HepG2 (cell line): ENCODE results near the gene NFATC4. TPM values are rescaled to one million over a fixed set of nuclear protein-coding genes. Genes with fewer than 3 reads are reported as not detected.

Experiments
- ARNT2 ChIP-seq: sonication (generic); formaldehyde crosslinking; IDR thresholded peaks from 2 replicates; pipeline ENCODE4 v1.8.0; 2022; ENCODE audit warnings: mild to moderate bottlenecking, low read depth, missing genetic modification reagents, moderate library complexity
- ARNTL ChIP-seq: sonication (generic); formaldehyde crosslinking; IDR thresholded peaks from 2 replicates; pipeline ENCODE4 v1.4.0; 2020; ENCODE audit warnings: mild to moderate bottlenecking, missing genetic modification reagents
- EED ChIP-seq: sonication (generic); formaldehyde crosslinking; IDR thresholded peaks from 2 replicates; pipeline ENCODE4 v1.5.0; 2020; ENCODE audit warnings: mild to moderate bottlenecking, missing genetic modification reagents
- HNF1A ChIP-seq, 2 experiments: sonication (generic) in 1 of 2; formaldehyde crosslinking in 1 of 2; IDR thresholded peaks; 2 replicates each; pipeline versions ENCODE4 v1.4.0 to v1.6.1; 2016 to 2020; ENCODE audit warnings: borderline replicate concordance in 1 of 2, low read depth in 1 of 2, mild to moderate bottlenecking in 1 of 2, missing genetic modification reagents in 1 of 2
- ONECUT2 ChIP-seq: sonication (generic); formaldehyde crosslinking; IDR thresholded peaks from 2 replicates; pipeline ENCODE4 v1.4.0; 2020; ENCODE audit warnings: missing genetic modification reagents
- PAXIP1 ChIP-seq: sonication (generic); formaldehyde crosslinking; conservative IDR thresholded peaks from 2 replicates; pipeline ENCODE4 v1.4.0; 2020; ENCODE audit warnings: mild to moderate bottlenecking, missing genetic modification reagents, moderate library complexity
- SALL1 ChIP-seq: sonication (generic); formaldehyde crosslinking; IDR thresholded peaks from 2 replicates; pipeline ENCODE4 v1.8.0; 2022; ENCODE audit warnings: mild to moderate bottlenecking, missing genetic modification reagents
- SNAPC5 ChIP-seq: sonication (generic); formaldehyde crosslinking; IDR thresholded peaks from 2 replicates; pipeline ENCODE4 v1.8.1; 2023; ENCODE audit warnings: mild to moderate bottlenecking, missing genetic modification reagents, borderline replicate concordance
- TIGD3 ChIP-seq: sonication (generic); formaldehyde crosslinking; IDR thresholded peaks from 2 replicates; pipeline ENCODE4 v1.5.1; 2020; ENCODE audit warnings: mild to moderate bottlenecking, missing genetic modification reagents, borderline replicate concordance
- ZFP41 ChIP-seq: sonication (generic); formaldehyde crosslinking; IDR thresholded peaks from 2 replicates; pipeline ENCODE4 v1.4.0; 2020; ENCODE audit warnings: mild to moderate bottlenecking, missing genetic modification reagents, borderline replicate concordance
- ZNF18 ChIP-seq: sonication (generic); formaldehyde crosslinking; IDR thresholded peaks from 2 replicates; pipeline ENCODE4 v1.8.0; 2022; ENCODE audit warnings: mild to moderate bottlenecking, missing genetic modification reagents; ENCODE audit not compliant: insufficient replicate concordance
- ZNF619 ChIP-seq: sonication (generic); formaldehyde crosslinking; IDR thresholded peaks from 2 replicates; pipeline ENCODE4 v1.4.0; 2020; ENCODE audit warnings: mild to moderate bottlenecking, missing genetic modification reagents
- polyA plus RNA-seq, 8 experiments: library from polyadenylated mRNA; depleted of rRNA in 3 of 8; stranded (reverse) in 7 of 8; unstranded in 1 of 8; fragments of >200 nt; fragmentation: Illumina TruSeq in 4 of 8; extraction: Trizol in 4 of 8; gene quantifications; 2 replicates each; pipeline versions ENCODE4 v1.2.1 to v1.2.3, GENCODE V29; 2011 to 2016; ENCODE audit warnings: low read depth in 4 of 8, missing spikeins in 1 of 8, mixed read lengths in 1 of 8; ENCODE audit not compliant: insufficient read depth in 1 of 8
- total RNA-seq, 5 experiments: library from RNA; depleted of rRNA; stranded (reverse); fragments of >200 nt; fragmentation: Illumina TruSeq; extraction: Trizol; gene quantifications; 2 replicates each; pipeline ENCODE4 v1.2.3, GENCODE V29; 2016; ENCODE audit warnings: low read depth in 1 of 5

The NFATC4 gene
- total and polyA plus RNA-seq, 2 of the 13 experiments (the other 11 are each of a cell fraction or from before 2014, with no cell fraction given), result 0.04 to 0.15 TPM

- TF ChIP-seq PAXIP1 (peak; percentile 78), ARNT2 (no peak), EED (CRISPR knock-in tag) (no peak), SNAPC5 (peak; percentile 58; the same call in 1 of the 2 replicates), ARNTL (peak; percentile 26; the same call in 1 of the 2 replicates), ZNF619 (CRISPR knock-in tag) (no peak), SALL1 (CRISPR knock-in tag) (peak; percentile 56; the same call in 1 of the 2 replicates), ZNF18 (peak; percentile 50), ONECUT2 (CRISPR knock-in tag) (no peak), ZFP41 (0 out of 2 replicates have a peak, but pooled peaks have one; percentile 35), TIGD3 (CRISPR knock-in tag) (no peak), HNF1A (IDR thresholded peaks at IDR 0.05; ENCODE audit: low read depth) (peak; percentile 4; the same call in 1 of the 2 replicates), HNF1A (CRISPR knock-in tag; IDR thresholded peaks at IDR 0.05; ENCODE audit: borderline replicate concordance) (no peak)
Observed at GRCh38 chr14:24343795-24344660, 24.0 kb upstream of the NFATC4 start (continued).
